CD14-positive monocyte (primary cell): ENCODE data around the gene TENT4A. TPM values are rescaled to one million over a fixed set of nuclear protein-coding genes. Genes with fewer than 3 reads are reported as not detected.

ENCODE experiments used
- DNase-seq, 3 donors: peaks; one replicate each; pipeline ENCODE4 v3.0.0-alpha.2; 2011 to 2022
- H2AFZ ChIP-seq: 2 replicates; pipeline ENCODE4 v1.6.0; 2012; ENCODE audit warnings: mild to moderate bottlenecking, low read depth, low read length, inconsistent platforms; ENCODE audit not compliant: insufficient read depth, poor library complexity, severe bottlenecking
- H3K27ac ChIP-seq, 2 donors: 1 replicate in 1 of 2; 2 replicates in 1 of 2; pipeline ENCODE4 v1.5.1; 2012 to 2013; ENCODE audit warnings: low read length in 2 of 2, control low read depth in 1 of 2, inconsistent platforms in 1 of 2, low read depth in 1 of 2, mild to moderate bottlenecking in 1 of 2
- H3K27me3 ChIP-seq, 2 donors: one replicate each; pipeline versions ENCODE4 v1.6.0 to v1.6.1; 2011 to 2013; ENCODE audit warnings: low read length in 2 of 2; ENCODE audit not compliant: control insufficient read depth in 2 of 2, insufficient read depth in 2 of 2
- H3K36me3 ChIP-seq, 2 donors: replicated peaks in 1 of 2; 1 replicate in 1 of 2; 2 replicates in 1 of 2; pipeline versions ENCODE4 v1.5.1 to v1.6.1; 2012 to 2013; ENCODE audit warnings: low read length in 2 of 2, control low read depth in 1 of 2, inconsistent platforms in 1 of 2, mild to moderate bottlenecking in 1 of 2; ENCODE audit not compliant: insufficient read depth in 2 of 2, control insufficient read depth in 1 of 2
- H3K4me1 ChIP-seq, 2 donors: 1 replicate in 1 of 2; 2 replicates in 1 of 2; pipeline versions ENCODE4 v1.5.1 to v1.6.1; 2012 to 2013; ENCODE audit warnings: low read length in 2 of 2, control low read depth in 1 of 2, inconsistent platforms in 1 of 2, mild to moderate bottlenecking in 1 of 2, moderate library complexity in 1 of 2; ENCODE audit not compliant: insufficient read depth in 2 of 2, control insufficient read depth in 1 of 2
- H3K4me2 ChIP-seq: replicated peaks from 2 replicates; pipeline ENCODE3; 2012; ENCODE audit warnings: low read length, moderate library complexity, mild to moderate bottlenecking; ENCODE audit not compliant: poor library complexity, severe bottlenecking; ENCODE audit errors: extremely low read depth
- H3K4me3 ChIP-seq, 3 experiments: fragments of 200-600 bp in 1 of 3; sonication (generic) in 1 of 3; replicated peaks in 1 of 3; 1 replicate in 2 of 3; 2 replicates in 1 of 3; pipeline ENCODE4 v1.5.1; 2011 to 2013; ENCODE audit warnings: low read length in 3 of 3, mild to moderate bottlenecking in 3 of 3, control low read depth in 2 of 3, low read depth in 2 of 3, inconsistent platforms in 1 of 3, moderate library complexity in 1 of 3
- H3K79me2 ChIP-seq: 2 replicates; pipeline ENCODE4 v1.6.0; 2012; ENCODE audit warnings: mild to moderate bottlenecking, control low read depth, inconsistent platforms, low read length, moderate library complexity; ENCODE audit not compliant: insufficient read depth
- H3K9ac ChIP-seq: 2 replicates; pipeline ENCODE4 v1.6.0; 2017; ENCODE audit warnings: low read length, mild to moderate bottlenecking; ENCODE audit not compliant: insufficient read depth, poor library complexity, severe bottlenecking
- H3K9me3 ChIP-seq, 2 donors: replicated peaks in 1 of 2; 1 replicate in 1 of 2; 2 replicates in 1 of 2; pipeline versions ENCODE4 v1.5.1 to v1.6.1; 2012 to 2013; ENCODE audit warnings: low read length in 2 of 2, control low read depth in 1 of 2; ENCODE audit not compliant: control insufficient read depth in 1 of 2, insufficient read depth in 1 of 2
- H4K20me1 ChIP-seq: 2 replicates; pipeline ENCODE4 v1.6.0; 2012; ENCODE audit warnings: mild to moderate bottlenecking, low read length, control low read depth, moderate library complexity; ENCODE audit not compliant: insufficient read depth
- H3K27ac Mint-ChIP-seq, 7 donors: one replicate each; pipeline ENCODE4 v1.8.0; 2020; ENCODE audit warnings: mild to moderate bottlenecking in 7 of 7, mixed read lengths in 7 of 7, moderate library complexity in 6 of 7, inconsistent platforms in 2 of 7
- H3K27me3 Mint-ChIP-seq, 3 donors: one replicate each; pipeline ENCODE4 v1.8.0; 2021 to 2022; ENCODE audit warnings: low read depth in 3 of 3, mild to moderate bottlenecking in 3 of 3, mixed read lengths in 3 of 3, moderate library complexity in 3 of 3, inconsistent platforms in 1 of 3
- H3K36me3 Mint-ChIP-seq, 2 donors: one replicate each; pipeline ENCODE4 v1.8.0; 2020; ENCODE audit warnings: mixed read lengths in 2 of 2, inconsistent platforms in 1 of 2, mild to moderate bottlenecking in 1 of 2
- H3K4me1 Mint-ChIP-seq: one replicate; pipeline ENCODE4 v1.8.0; 2020; ENCODE audit warnings: mild to moderate bottlenecking, mixed read lengths
- H3K4me3 Mint-ChIP-seq, 2 donors: one replicate each; pipeline ENCODE4 v1.8.0; 2020; ENCODE audit warnings: mild to moderate bottlenecking in 2 of 2, mixed read lengths in 2 of 2, moderate library complexity in 1 of 2
- H3K9me3 Mint-ChIP-seq, 7 donors: one replicate each; pipeline ENCODE4 v1.8.0; 2020 to 2022; ENCODE audit warnings: mixed read lengths in 7 of 7, mild to moderate bottlenecking in 6 of 7, moderate library complexity in 6 of 7, inconsistent platforms in 2 of 7
- CTCF ChIP-seq: fragments of 200-600 bp; IDR thresholded peaks from one replicate; pipeline ENCODE4 v1.8.0; 2022; ENCODE audit warnings: antibody characterized with exemption, mild to moderate bottlenecking
- WGBS: methylation state at CpG from one replicate; pipeline ENCODE4 v1.1.5; 2013; ENCODE audit warnings: missing lambda C conversion rate; ENCODE audit not compliant: insufficient coverage; 5-methylcytosine and 5-hydroxymethylcytosine counted together
- intact Hi-C, 2 donors: fragments of 100-400 bp; cut with micrococcal nuclease; formaldehyde crosslinking; loops; one replicate each; pipeline versions ENCODE4 v1.15.0 to v1.15.1; 2023
- polyA plus RNA-seq, 3 donors: library from polyadenylated mRNA; depleted of rRNA in 1 of 3; unstranded in 2 of 3; stranded (reverse) in 1 of 3; fragments of 300-500 nt in 2 of 3; fragments of >200 nt in 1 of 3; fragmentation: Illumina TruSeq in 2 of 3; gene quantifications; 1 replicate in 2 of 3; 2 replicates in 1 of 3; pipeline ENCODE4 v1.2.3, GENCODE V29; 2012 to 2021

TENT4A gene
- polyA plus RNA-seq, 3 donors: 0.17 to 15.6 (median 0.44) TPM

DNA sequence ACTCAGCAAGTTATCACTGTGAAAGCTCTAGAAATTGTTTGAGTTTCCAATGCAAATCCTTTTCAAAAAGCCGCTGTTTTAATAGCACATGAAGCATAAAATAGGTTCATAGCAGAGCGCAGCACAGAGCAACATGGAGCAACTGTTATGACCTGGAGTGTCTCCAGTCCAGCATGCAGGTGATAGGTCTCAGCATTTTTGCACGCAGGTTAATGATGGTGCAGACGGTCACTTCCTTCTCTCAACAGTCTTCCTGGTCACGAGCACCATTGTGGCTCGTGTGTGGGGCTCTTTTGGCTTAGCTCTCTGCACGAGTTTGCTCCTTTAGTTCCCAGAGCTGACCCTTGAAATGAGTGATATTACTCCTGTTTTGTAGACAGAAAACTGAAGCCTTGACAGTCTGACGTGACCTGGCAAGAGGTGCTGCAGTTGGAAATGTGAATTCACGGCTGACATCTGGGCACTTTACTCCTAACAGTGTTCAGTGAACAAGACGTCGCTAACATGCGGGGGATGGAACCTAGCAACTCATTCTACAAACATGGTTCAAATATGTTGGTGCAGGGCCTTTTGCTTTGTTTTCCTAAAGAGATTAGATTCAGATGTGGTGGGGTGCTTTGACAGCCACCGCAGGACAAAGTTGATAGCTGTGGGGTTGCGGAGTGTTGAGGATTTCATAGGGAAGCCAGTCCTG is 10.0 kb downstream of the TENT4A start:
- Histone ChIP-seq H4K20me1 (peaks cover 93% of the 10 kb centered on the region), H3K36me3 (peaks cover 6 to 42% of the 10 kb centered on the region in 2 donors), H3K4me1 (peaks cover 38 to 41% of the 10 kb centered on the region in 2 donors), H3K27me3 (no peaks in the 10 kb centered on the region), H3K27ac (peak overlapping the region in 1 of 2 donors; percentile 3), H3K4me2 (no peak overlapping the region), H3K9me3 (no peaks in the 10 kb centered on the region), H3K9ac (no peak overlapping the region), H3K4me3 (no peak overlapping the region), H3K79me2 (peaks cover 99% of the 10 kb centered on the region), H2AFZ (no peak overlapping the region)
- no peaks in the 10 kb centered on the region for H3K9me3 Mint-ChIP-seq
- TF ChIP-seq CTCF: no peak
- WGBS: 83% methylated on average over 7 of the region's 14 CpGs
- DNase-seq: no peak
- no peaks in the 10 kb centered on the region for H3K27me3 Mint-ChIP-seq
- intact Hi-C loops: no loop called here
- no peak overlapping the region for H3K4me3 Mint-ChIP-seq
- H3K36me3 Mint-ChIP-seq: peaks cover 53 to 60% of the 10 kb centered on the region in 2 donors
- H3K27ac Mint-ChIP-seq: peak overlapping the region in 4 of 7 donors; percentile 16 to 77 (median 33)
- peaks cover 70% of the 10 kb centered on the region for H3K4me1 Mint-ChIP-seq

- H3K36me3 ChIP-seq: peaks cover 6 to 37% of the 10 kb centered on the region in 2 donors
- Mint-ChIP-seq H3K4me1 (peaks cover 66% of the 10 kb centered on the region), H3K9me3 (no peaks in the 10 kb centered on the region), H3K27ac (peak overlapping the region in 3 of 7 donors; percentile 28 to 77 (median 38)), H3K4me3 (no peak overlapping the region), H3K36me3 (peaks cover 47 to 54% of the 10 kb centered on the region in 2 donors), H3K27me3 (no peaks in the 10 kb centered on the region)
- H3K9ac ChIP-seq: no peak overlapping the region
- no peak overlapping the region for H3K4me3 ChIP-seq
- peak overlapping the region in 1 of 2 donors; percentile 3 for H3K27ac ChIP-seq
- intact Hi-C loops: no loop called here
- no peaks in the 10 kb centered on the region for H3K27me3 ChIP-seq
- peaks cover 93% of the 10 kb centered on the region for H4K20me1 ChIP-seq
- peaks cover 99% of the 10 kb centered on the region for H3K79me2 ChIP-seq
- DNase-seq: no peak
- TF ChIP-seq CTCF: no peak
- WGBS: 92% methylated on average over 7 of the region's 12 CpGs
- no peaks in the 10 kb centered on the region for H3K9me3 ChIP-seq
- H2AFZ ChIP-seq: no peak overlapping the region
- H3K4me2 ChIP-seq: no peak overlapping the region
- peaks cover 38 to 41% of the 10 kb centered on the region in 2 donors for H3K4me1 ChIP-seq
Measured at GRCh38 chr5:6723816-6724300, 10.6 kb downstream of the TENT4A start.
